SK-N-MC (cell line): Measurements from ENCODE around the gene MRPS10.

Experiments
- EZH2 ChIP-seq: fragments of 200-600 bp; sonication (generic); IDR thresholded peaks from one replicate; pipeline ENCODE4 v1.6.1; 2017; ENCODE audit warnings: antibody characterized with exemption
- POLR2AphosphoS5 ChIP-seq: IDR thresholded peaks from 2 replicates; pipeline ENCODE4 v1.6.1; 2012; ENCODE audit warnings: mild to moderate bottlenecking, low read depth, low read length, borderline replicate concordance

DNA sequence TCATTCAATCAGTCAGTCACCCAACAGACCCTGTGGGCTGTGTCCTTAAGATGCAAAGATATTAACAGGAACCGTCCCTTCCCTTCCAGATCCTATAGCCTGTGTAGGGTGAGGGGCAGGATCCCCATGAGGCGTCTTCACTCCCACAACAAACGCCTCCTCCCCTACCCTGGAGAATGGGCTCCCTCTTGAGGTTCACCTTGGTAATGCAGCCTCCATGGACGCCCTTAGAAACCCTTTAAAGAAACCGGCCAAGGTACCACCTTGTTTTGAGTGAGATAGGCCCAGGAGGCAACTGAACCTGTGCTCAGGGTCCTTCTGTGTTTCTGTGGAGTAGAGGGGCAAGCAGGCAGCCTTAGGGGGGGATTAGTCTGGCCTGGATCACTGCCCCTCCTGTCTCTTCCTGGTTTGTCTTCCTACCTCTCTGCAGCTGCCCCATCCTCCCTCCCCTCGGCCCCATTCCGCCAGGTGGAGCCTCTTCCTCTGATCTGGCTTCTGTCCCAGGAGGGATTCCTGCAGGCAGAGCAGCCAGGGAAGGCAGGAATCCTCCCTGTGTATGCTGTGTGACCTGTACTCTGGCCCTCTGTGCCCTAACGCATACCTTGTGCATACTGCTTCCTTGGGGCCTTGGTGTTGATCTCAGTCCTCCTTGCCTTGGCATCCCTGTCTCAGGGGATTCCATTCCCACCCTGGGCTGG lies 51.1 kb downstream of the MRPS10 start:
- no peak for TF ChIP-seq EZH2
- TF ChIP-seq POLR2AphosphoS5, result no peak
